GM18511 (cell line): ENCODE data around the gene THEM5.

Source experiments
- ATAC-seq: cut with Tn5 transposase; IDR thresholded peaks from one replicate; pipeline ENCODE4 v1.9.1; 2021; ENCODE audit warnings: mild to moderate bottlenecking, moderate library complexity; ENCODE audit not compliant: unreplicated experiment

Gene THEM5

DNA sequence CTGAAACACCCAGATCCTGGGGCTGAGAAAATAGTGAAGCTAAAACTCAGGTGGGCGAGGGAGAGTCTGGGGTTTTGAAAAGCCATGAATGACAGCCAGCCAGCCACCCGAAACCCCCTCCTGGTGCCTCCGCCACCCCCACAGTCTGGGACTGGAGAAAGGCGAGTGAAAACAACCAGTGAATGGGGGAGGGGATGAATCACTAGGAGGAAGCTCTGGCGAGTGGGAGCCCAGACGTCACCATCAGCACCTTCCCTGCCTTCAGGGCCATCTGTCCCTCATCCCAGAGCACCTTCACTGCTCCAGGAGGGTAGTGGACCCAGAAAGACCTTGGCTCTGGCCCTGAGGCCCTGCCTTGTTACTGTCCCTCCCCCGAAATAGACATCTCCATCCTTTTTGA is 31.1 kb downstream of the THEM5 start:
- ATAC-seq, result no peak

GRCh38 chr1:151820940-151821339 is 32.6 kb downstream of the THEM5 start:
- ATAC-seq, result no peak

DNA sequence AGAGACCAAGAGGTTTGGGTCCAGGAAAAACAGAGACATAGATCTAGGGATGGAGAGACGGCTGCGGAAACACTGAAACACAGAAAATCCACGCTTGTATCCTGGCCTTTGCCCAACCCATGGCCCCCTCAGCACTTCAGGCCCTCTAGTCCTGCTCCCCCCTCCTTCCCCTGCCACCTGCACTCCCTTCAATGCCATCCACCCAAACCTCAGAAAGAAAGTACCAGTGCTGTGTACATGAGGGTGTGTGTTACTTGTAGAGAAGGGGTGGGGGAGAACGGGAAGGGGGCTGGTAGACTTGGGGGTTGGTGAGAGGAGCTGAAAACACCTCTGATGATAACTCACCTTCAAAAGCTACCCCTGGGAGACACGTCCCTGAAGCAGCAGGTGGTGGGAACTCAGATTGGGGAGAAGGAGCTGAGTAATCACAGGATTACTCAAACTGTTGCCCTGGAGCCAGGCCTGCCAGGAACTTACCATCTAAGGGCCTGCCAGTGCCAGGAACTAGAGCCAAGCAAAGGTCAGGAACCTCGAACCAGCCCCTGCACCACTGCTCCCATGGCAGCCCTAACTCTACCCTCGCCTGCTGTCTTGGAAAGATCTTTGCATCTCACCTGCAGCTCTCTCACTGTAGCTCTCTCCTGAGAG is 33.4 kb downstream of the THEM5 start:
- ATAC-seq, result no peak

GRCh38 chr1:151819227-151819835 is 34.2 kb downstream of the THEM5 start:
- no peak for ATAC-seq

GRCh38 chr1:151817353-151817730 is 36.2 kb downstream of the THEM5 start:
- ATAC-seq, result no peak

DNA sequence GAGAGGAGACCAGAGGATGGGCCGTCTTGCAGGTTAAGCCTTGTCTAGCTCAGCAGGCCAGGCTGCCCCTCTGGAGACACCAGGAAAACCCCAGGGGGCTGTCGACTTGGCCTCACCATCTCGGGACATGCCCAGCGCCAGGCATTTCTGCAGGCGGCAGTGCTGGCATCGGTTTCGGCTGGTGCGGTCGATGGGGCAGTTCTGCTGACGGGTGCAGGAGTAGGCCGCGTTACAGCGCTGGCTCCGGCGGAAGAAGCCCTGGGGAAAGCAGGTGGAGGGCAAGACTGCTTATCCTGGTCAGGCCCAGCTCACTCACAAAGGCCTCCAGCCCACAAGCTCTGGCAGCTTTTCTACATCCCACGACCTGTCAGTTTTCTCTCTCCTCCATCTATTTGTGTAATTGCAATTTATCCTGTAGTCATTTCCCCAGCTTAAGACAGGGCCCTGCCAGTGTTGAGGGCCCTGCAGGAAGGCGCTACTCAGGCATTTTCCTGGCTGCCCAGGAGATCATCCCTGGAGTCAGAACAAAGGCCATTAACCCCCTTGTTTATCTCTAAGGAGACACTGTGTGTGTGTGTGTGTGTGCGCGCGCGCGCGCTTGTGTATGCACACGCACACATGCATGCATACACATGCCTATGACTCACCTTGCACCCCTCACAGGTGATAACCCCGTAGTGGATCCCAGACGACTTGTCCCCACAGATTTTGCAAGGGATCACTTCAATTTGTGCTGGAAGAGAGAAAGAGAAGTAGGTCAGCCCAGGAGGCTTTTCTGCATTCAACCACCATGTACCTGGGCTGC is 36.8 kb downstream of the THEM5 start:
- no peak for ATAC-seq

DNA sequence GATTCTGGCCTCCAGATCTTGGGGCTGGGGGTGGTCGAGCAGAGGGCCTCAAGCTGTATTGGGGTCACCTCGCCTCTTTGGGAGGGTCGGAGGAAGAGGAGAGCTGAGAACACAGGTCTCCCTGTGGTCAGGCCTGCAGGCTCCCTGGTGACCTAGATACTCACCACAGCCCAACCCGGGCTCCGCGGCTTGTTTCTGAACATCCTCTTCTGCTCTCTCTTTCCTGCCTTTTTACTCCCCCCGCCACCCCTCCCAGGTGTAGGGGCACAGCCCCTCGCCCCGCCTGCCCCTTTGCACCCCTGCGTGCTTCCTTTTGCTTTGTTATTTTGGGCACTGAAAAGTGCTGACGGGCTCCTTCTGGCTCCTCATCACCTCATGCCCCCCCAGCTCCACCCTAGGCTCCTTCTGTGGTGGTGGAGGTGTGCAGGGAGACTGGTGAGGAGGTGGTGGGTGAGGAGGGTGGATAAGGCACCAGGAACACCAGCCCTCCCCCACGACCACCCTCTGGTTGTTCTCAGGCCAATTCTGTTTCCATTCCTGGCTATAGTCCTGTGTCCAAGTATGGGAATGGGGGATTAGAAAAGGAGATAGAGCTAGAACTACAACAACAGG is 37.7 kb downstream of the THEM5 start:
- no peak for ATAC-seq

DNA sequence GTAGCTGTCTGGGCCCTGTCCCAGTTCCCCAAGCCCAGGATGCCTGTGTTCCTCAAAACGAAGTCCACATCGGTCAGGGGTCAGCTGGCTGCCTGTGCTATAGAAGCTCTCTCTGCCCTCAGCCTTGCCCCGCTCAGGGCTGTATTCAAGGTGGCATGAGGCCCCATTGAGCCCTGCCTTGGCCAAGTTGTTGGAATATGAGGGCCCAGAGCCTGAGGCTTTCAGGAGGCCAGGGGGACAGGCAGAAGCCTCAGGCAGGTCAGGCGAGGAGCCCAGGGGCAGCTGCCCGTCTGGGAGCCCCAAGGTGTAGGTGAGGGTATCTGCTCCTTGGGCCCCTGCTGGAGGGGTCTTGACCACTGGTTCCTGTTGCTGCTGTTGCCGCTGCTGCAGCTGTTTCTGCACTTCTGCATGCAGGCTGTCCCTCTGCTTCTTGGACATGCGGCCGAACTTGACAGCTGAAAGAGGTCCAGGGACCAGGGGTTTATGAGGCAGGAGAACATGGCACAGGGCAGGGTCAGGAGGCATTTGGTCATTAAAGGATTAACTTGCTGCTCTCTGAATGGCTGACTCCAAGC is 38.5 kb downstream of the THEM5 start:
- ATAC-seq, result no peak

GRCh38 chr1:151814426-151814825 is 39.1 kb downstream of the THEM5 start:
- ATAC-seq, result no peak

GRCh38 chr1:151813271-151813977 is 40.1 kb downstream of the THEM5 start:
- ATAC-seq, result no peak

GRCh38 chr1:151811181-151811580 is 42.3 kb downstream of the THEM5 start:
- no peak for ATAC-seq

GRCh38 chr1:151809985-151810556 is 43.4 kb downstream of the THEM5 start:
- ATAC-seq, result no peak

GRCh38 chr1:151809290-151809984 is 44.1 kb downstream of the THEM5 start:
- no peak for ATAC-seq

DNA sequence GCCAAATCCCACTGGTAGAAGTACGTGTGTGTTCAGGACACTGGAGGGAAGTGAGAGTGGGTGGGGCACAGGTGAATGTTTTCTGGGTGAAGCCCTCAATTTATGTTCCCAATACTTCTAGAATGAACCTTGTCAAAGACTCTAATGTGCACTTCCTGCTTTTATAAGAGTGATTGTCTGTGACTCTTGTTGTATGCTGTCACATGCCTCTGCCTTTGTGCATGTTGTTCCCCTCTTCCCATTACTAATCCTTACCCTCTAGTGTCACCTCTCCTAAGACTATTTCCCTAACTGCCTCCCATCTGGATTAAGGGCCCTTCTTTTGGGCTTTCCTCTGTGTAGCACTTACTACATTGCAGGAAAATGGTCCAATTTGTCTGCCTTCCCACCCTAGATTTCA is 45.7 kb downstream of the THEM5 start:
- ATAC-seq, result no peak

GRCh38 chr1:151807131-151807530 is 46.4 kb downstream of the THEM5 start:
- no peak for ATAC-seq

DNA sequence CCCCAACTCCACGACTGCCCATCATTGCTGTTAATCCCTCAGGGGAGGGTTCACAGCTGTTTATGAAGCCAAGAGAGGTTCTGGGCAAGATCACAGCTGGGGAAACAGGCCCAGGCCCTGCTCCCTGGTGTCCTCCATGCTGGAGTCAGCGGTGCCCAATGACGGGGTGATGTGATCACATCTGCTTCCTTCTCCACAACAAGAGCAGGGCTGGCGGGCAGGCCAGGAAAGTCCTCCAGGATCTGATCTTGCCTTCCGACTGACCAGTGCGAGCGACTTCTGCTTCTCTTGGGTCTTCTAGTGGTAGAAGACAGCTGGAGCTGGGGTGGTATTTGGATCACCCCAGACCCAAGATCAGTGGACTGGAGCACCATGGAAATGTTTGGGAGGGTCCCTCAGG is 47.3 kb downstream of the THEM5 start:
- ATAC-seq, result no peak

- ATAC-seq, result no peak
Measured at GRCh38 chr1:151805066-151805820, 48.3 kb downstream of the THEM5 start, which contains the start of gene LINGO4. LINGO4 (minus strand) TSS chr1:151805419; CDS start chr1:151802704, 2,715 bp downstream.

GRCh38 chr1:151803915-151804314 is 49.6 kb downstream of the THEM5 start:
- ATAC-seq, result no peak

DNA sequence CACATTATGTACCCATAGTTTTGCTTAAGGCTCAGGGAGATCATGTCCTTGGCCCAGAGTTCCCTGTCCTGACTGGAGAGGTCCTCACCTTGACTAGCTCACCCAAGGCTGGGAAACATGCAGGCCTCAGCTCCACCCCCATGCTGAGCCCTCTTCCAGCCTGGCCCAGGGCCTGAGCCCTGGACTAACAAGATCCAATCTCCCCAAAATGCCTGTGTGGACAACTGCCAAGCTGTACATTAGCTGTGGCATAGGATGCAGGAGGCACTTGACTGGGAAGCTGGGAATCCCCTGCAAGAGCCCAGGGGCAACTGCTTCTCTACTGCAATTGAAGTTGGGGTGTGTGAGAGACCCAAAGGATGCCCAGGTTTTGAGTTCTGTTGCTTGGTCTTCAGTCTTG is 50.3 kb downstream of the THEM5 start:
- no peak for ATAC-seq
